ENCODE measurements around the gene ZNF341.
A peak's percentile ranks its signal among the peaks of the same experiment; 100 is the strongest.
"Not testable (repeated sequence)": the region's sequence is repeated elsewhere in the genome, so short reads cannot be mapped to it uniquely, and the experiment has no call there.

The ZNF341 gene

GRCh38 chr20:33767777-33768138 is 36.0 kb downstream of the ZNF341 start:
- DNase-seq (ENCODE audit: low read depth in 2 of 2) = no peak

- DNase-seq (ENCODE audit: low read depth in 2 of 2) = no peak
These were observed 37.2 kb downstream of the ZNF341 start for GRCh38 chr20:33769043-33769442.

- DNase-seq (ENCODE audit: low read depth in 2 of 2) = no peak
These were observed 38.2 kb downstream of the ZNF341 start for GRCh38 chr20:33770005-33770404.

GRCh38 chr20:33771938-33772337 is 40.1 kb downstream of the ZNF341 start:
- DNase-seq (ENCODE audit: low read depth in 2 of 2) = no peak

GRCh38 chr20:33772439-33772838 is 40.6 kb downstream of the ZNF341 start:
- no peak for DNase-seq (ENCODE audit: low read depth in 2 of 2)

GRCh38 chr20:33773412-33774089 is 41.8 kb downstream of the ZNF341 start:
- no peak for DNase-seq (ENCODE audit: low read depth in 2 of 2)

GRCh38 chr20:33777816-33778215 is 46.0 kb downstream of the ZNF341 start:
- DNase-seq (ENCODE audit: low read depth in 2 of 2) = no peak

- DNase-seq (ENCODE audit: low read depth in 2 of 2) = no peak
These were observed 49.3 kb downstream of the ZNF341 start for GRCh38 chr20:33781133-33781532.

GRCh38 chr20:33781945-33782344 is 50.1 kb downstream of the ZNF341 start:
- DNase-seq (ENCODE audit: low read depth in 2 of 2) = no peak

GRCh38 chr20:33783256-33783655 is 51.5 kb downstream of the ZNF341 start:
- DNase-seq (ENCODE audit: low read depth in 2 of 2) = no peak

GRCh38 chr20:33783818-33784217 is 52.0 kb downstream of the ZNF341 start:
- no peak for DNase-seq (ENCODE audit: low read depth in 2 of 2)

GRCh38 chr20:33784225-33784624 is 52.4 kb downstream of the ZNF341 start:
- no peak for DNase-seq (ENCODE audit: low read depth in 2 of 2)

GRCh38 chr20:33785503-33785902 is 53.7 kb downstream of the ZNF341 start:
- no peak for DNase-seq (ENCODE audit: low read depth in 2 of 2)

- DNase-seq (ENCODE audit: low read depth in 2 of 2) = no peak
These were observed 55.6 kb downstream of the ZNF341 start for GRCh38 chr20:33787253-33787891.

GRCh38 chr20:33788351-33789049 is 56.7 kb downstream of the ZNF341 start:
- no peak for DNase-seq (ENCODE audit: low read depth in 2 of 2)

GRCh38 chr20:33789109-33789857 is 57.5 kb downstream of the ZNF341 start:
- no peak for DNase-seq (ENCODE audit: low read depth in 2 of 2)

- no peak for DNase-seq (ENCODE audit: low read depth in 2 of 2)
These were observed 58.0 kb downstream of the ZNF341 start for GRCh38 chr20:33789858-33790182.

- no peak for DNase-seq (ENCODE audit: low read depth in 2 of 2)
These were observed 58.8 kb downstream of the ZNF341 start for GRCh38 chr20:33790566-33790965.

GRCh38 chr20:33791021-33791420 is 59.2 kb downstream of the ZNF341 start:
- DNase-seq (ENCODE audit: low read depth in 2 of 2) = no peak

GRCh38 chr20:33791540-33791939 is 59.7 kb downstream of the ZNF341 start:
- DNase-seq (ENCODE audit: low read depth in 2 of 2) = no peak

- DNase-seq (ENCODE audit: low read depth in 2 of 2) = peak in 1 of 2 experiments; percentile 47
These were observed 60.3 kb downstream of the ZNF341 start for GRCh38 chr20:33791959-33792597.

- not testable (repeated sequence) for DNase-seq (ENCODE audit: low read depth in 2 of 2)
These were observed 60.8 kb downstream of the ZNF341 start for GRCh38 chr20:33792598-33792989.
